Spleen (tissue), 13 donors: Measurements from ENCODE around the gene GPR141. TPM values are rescaled to one million over a fixed set of nuclear protein-coding genes. Genes with fewer than 3 reads are reported as not detected.
A peak's percentile ranks its signal among the peaks of the same experiment; 100 is the strongest.

Source experiments
- DNase-seq: peaks from one replicate; pipeline ENCODE4 v3.0.0-alpha.2; 2020
- H3K27ac ChIP-seq, 8 donors: fragments of 200-600 bp; sonication (generic) in 7 of 8; 1 replicate in 4 of 8; 2 replicates in 4 of 8; pipeline versions ENCODE4 v1.5.0 to v1.8.0; 2016 to 2021; ENCODE audit warnings: inconsistent platforms in 4 of 8, mild to moderate bottlenecking in 4 of 8, moderate library complexity in 1 of 8
- H3K27me3 ChIP-seq, 7 donors: fragments of 200-600 bp; sonication (generic) in 6 of 7; replicated peaks in 1 of 7; 1 replicate in 4 of 7; 2 replicates in 3 of 7; pipeline versions ENCODE4 v1.5.0 to v1.8.0; 2016 to 2021; ENCODE audit warnings: inconsistent platforms in 3 of 7, mild to moderate bottlenecking in 1 of 7
- H3K36me3 ChIP-seq, 6 donors: fragments of 200-600 bp; sonication (generic) in 5 of 6; 1 replicate in 4 of 6; 2 replicates in 2 of 6; pipeline versions ENCODE4 v1.5.0 to v1.8.0; 2016 to 2021; ENCODE audit warnings: inconsistent platforms in 2 of 6
- H3K4me1 ChIP-seq, 6 donors: fragments of 200-600 bp; sonication (generic) in 5 of 6; 1 replicate in 3 of 6; 2 replicates in 3 of 6; pipeline versions ENCODE4 v1.5.0 to v1.8.0; 2016 to 2021; ENCODE audit warnings: inconsistent platforms in 3 of 6
- H3K4me3 ChIP-seq, 8 donors: fragments of 200-600 bp; sonication (generic) in 7 of 8; 1 replicate in 4 of 8; 2 replicates in 4 of 8; pipeline versions ENCODE4 v1.5.0 to v1.8.0; 2016 to 2021; ENCODE audit warnings: inconsistent platforms in 4 of 8, mild to moderate bottlenecking in 4 of 8, moderate library complexity in 2 of 8
- H3K9me3 ChIP-seq, 8 donors: fragments of 200-600 bp; sonication (generic) in 7 of 8; 1 replicate in 4 of 8; 2 replicates in 4 of 8; pipeline versions ENCODE4 v1.5.0 to v1.8.0; 2016 to 2021; ENCODE audit warnings: inconsistent platforms in 4 of 8
- POLR2A ChIP-seq, 3 donors: fragments of 450-650 bp; IDR thresholded peaks; one replicate each; pipeline ENCODE4 v1.5.1; 2017; ENCODE audit warnings: antibody characterized with exemption in 3 of 3, mild to moderate bottlenecking in 1 of 3
- POLR2AphosphoS5 ChIP-seq, 3 donors: sonication (generic); formaldehyde crosslinking; IDR thresholded peaks; one replicate each; pipeline ENCODE4 v1.5.1; 2017; ENCODE audit warnings: antibody characterized with exemption in 3 of 3
- WGBS, 5 donors: extraction: QIAGEN DNeasy Blood & Tissue Kit in 3 of 5; methylation state at CpG; one replicate each; pipeline versions ENCODE4 v1.1.5 to v1.1.7; 2013 to 2018; 5-methylcytosine and 5-hydroxymethylcytosine counted together
- intact Hi-C: fragments of 100-400 bp; cut with DNase I; formaldehyde crosslinking; loops from one replicate; pipeline ENCODE4 v1.15.0; 2023; ENCODE audit warnings: low total_unique reads
- long read RNA-seq, 2 donors: transcript quantifications; one replicate each; lab custom pipeline, GENCODE V29; 2026
- polyA plus RNA-seq, 3 donors: library from polyadenylated mRNA; stranded (reverse); fragments of 200-250 nt; gene quantifications; one replicate each; pipeline ENCODE4 v1.2.1, GENCODE V29; 2013
- total RNA-seq, 7 donors: library from RNA; depleted of rRNA in 3 of 7; stranded (reverse); fragments of >200 nt in 3 of 7; fragmentation: NEBNext Ultra II Directional in 4 of 7; extraction: Animal tissue kit (Norgen Biotek cat#: 25700) in 4 of 7; gene quantifications; one replicate each; pipeline versions ENCODE4 v1.1.0 to v1.2.1, GENCODE V29; 2016 to 2021
- TF ChIP-seq, protein P1 (sequence below), 11 experiments: fragments of 200-600 bp in 7 of 11; fragments of 450-650 bp in 4 of 11; sonication (generic) in 4 of 11; IDR thresholded peaks in 8 of 11; conservative IDR thresholded peaks in 3 of 11; 1 replicate in 7 of 11; 2 replicates in 4 of 11; pipeline versions ENCODE4 v1.4.0 to v1.8.0; 2016 to 2021; ENCODE audit warnings: antibody characterized with exemption in 11 of 11, inconsistent platforms in 4 of 11, mild to moderate bottlenecking in 1 of 11
- donor health status: healthy with polysubstance abuse.
- donor health status: DM: no; HTN: no; CAD: no; lungs with moderate emphysema.
- donor health status: DM: no; HTN: no; CAD: no.
- donor health status: Bipolar disorder and iron deficiency.
- donor health status: healthy.
- donor health status: DM: no; HTN: no; CAD: no.
- donor health status: DM: yes; HTN: yes; CAD: no.

The GPR141 gene, protein sequence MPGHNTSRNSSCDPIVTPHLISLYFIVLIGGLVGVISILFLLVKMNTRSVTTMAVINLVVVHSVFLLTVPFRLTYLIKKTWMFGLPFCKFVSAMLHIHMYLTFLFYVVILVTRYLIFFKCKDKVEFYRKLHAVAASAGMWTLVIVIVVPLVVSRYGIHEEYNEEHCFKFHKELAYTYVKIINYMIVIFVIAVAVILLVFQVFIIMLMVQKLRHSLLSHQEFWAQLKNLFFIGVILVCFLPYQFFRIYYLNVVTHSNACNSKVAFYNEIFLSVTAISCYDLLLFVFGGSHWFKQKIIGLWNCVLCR
- total RNA-seq, result 10 to 100 TPM in 5 of 7 donors, 1 to 10 TPM in 2; 4.6 to 37.4 (median 16.4) TPM
- 1 to 10 TPM in 2 of 3 donors, under 1 TPM in 1; 0.20 to 1.5 (median 1.0) TPM for polyA plus RNA-seq
- long read RNA-seq, donor 1, result 0 reads
- long read RNA-seq, donor 2, result 0 reads

DNA sequence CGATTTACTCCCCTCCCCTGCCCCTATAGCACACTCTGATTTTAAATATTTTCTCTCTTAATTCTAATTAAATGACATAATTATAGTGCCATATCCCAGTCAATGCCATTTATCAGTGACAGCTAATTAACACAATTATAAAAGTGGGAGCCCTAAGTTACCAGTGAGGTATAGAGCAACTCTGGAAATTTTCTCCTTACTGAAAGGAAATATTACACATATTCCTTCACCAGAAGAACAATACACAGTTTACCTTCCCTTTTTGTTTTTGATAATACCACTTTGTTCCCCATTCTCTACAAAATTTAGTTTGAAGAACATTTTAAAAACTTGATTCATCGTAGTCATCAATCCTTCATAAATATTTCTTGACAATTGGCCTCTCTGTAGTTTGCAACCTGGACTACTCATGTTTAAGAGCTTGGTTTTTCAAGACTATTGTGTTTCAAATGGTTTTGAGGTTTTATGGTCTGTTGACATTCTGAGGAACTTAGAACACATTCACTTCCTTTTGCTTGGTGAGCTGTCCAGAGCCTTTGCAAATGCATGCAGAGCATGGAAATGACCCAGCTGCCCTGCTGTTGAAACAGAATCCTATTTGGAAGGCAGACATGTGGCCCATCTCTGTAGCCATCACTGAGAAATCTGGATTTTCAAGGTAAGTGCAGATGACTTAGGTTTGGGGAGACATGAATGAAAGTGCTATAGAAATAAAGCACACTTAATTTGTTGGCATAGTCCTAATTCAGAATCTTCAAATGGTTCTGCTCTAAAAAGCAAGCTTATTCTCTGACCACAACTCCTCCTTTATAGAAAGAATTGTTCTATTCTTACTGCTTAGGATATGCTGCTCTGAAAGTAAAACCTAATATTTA, at the start of gene GPR141:
GPR141 (plus strand) TSS at position 521 of the 875 bp plus-strand sequence. CDS start 56,628 bp downstream, outside the sequence.
- no peaks in the 10 kb centered on the region for H3K36me3 ChIP-seq
- DNase-seq, result no peak

DNA sequence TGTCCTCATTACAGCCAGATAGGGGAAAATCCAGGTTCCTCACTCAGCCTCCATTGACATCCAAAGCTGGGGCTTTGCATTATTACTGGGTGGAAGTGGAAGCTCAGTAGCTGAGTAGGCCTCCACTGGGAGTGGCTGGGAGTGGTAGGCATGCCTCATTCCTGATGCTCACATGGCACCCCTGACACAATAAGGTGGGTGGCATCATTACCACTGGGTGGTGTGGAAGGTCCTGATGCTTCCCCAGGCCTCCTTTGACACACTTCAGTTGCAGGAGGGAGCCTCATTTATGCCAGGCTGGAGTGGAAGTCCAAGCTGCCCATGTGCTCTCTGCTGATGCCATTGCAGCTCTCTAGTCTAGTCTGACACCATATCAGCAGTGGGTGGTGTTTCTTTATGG, 48.2 kb upstream of the GPR141 start:
- Histone ChIP-seq H3K36me3 (no peaks in the 10 kb centered on the region), H3K9me3 (peaks cover 0 to 41% (median 33%) of the 10 kb centered on the region in 8 donors), H3K27me3 (no peaks in the 10 kb centered on the region), H3K4me3 (no peak overlapping the region), H3K4me1 (no peaks in the 10 kb centered on the region), H3K27ac (no peak overlapping the region)
- intact Hi-C loops, result no loop called here
- DNase-seq, result no peak
- no peak for TF ChIP-seq POLR2AphosphoS5 (IDR thresholded peaks at IDR 0.05)
- no peak for TF ChIP-seq POLR2A (IDR thresholded peaks at IDR 0.05)

More for the DNA sequence above, at the start of gene GPR141:
- TF ChIP-seq POLR2AphosphoS5 (IDR thresholded peaks at IDR 0.05) (no peak), POLR2A (IDR thresholded peaks at IDR 0.05) (no peak)
- TF ChIP-seq, protein P1, sequence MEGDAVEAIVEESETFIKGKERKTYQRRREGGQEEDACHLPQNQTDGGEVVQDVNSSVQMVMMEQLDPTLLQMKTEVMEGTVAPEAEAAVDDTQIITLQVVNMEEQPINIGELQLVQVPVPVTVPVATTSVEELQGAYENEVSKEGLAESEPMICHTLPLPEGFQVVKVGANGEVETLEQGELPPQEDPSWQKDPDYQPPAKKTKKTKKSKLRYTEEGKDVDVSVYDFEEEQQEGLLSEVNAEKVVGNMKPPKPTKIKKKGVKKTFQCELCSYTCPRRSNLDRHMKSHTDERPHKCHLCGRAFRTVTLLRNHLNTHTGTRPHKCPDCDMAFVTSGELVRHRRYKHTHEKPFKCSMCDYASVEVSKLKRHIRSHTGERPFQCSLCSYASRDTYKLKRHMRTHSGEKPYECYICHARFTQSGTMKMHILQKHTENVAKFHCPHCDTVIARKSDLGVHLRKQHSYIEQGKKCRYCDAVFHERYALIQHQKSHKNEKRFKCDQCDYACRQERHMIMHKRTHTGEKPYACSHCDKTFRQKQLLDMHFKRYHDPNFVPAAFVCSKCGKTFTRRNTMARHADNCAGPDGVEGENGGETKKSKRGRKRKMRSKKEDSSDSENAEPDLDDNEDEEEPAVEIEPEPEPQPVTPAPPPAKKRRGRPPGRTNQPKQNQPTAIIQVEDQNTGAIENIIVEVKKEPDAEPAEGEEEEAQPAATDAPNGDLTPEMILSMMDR (IDR thresholded peaks at IDR 0.05 in 8 of 11, conservative IDR thresholded peaks at IDR 0.05 in 3 of 11), result no peak
- Histone ChIP-seq H3K9me3 (no peaks in the 10 kb centered on the region), H3K27ac (peak within 1 kb of the TSS in 7 of 8 donors; percentile 52 to 86 (median 71)), H3K4me1 (peaks cover 7 to 67% (median 37%) of the 10 kb centered on the region in 6 donors), H3K27me3 (peaks cover 0 to 58% (median 0%) of the 10 kb centered on the region in 7 donors), H3K4me3 (peak within 1 kb of the TSS in 5 of 8 donors; percentile 10 to 42 (median 22))
- intact Hi-C loops, result no loop called here
- WGBS, 5 donors, result 22 to 41% (median 36%) methylated on average over 2 of the region's 2 CpGs

DNA sequence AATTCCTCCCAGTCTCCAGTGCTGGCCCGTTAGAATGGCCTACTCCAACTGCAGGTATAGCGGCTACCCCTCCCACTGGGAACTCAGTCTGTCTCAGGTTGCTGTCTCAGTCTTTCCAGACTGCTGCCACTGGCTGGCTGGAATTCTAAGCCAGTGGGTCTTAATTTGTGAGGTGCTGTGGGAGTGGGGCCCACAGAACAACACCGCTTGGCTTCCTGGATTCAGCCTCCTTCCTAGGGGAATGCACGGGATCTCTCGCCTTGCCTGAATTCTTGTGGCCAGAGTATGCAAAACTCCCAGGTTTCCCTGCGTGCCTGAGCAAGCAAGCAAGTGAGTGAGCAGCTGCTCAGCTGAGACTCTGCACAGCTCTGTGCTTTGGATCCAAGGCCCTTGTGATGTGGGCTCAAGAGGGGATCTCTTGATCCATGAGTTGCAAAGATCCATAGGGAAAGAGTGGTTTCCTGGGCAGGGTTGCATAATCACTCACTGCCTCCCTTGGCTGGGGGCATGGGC, 41.5 kb upstream of the GPR141 start:
- no peaks in the 10 kb centered on the region for H3K36me3 ChIP-seq
- H3K9me3 ChIP-seq, result peaks cover 0 to 12% (median 6%) of the 10 kb centered on the region in 8 donors
- intact Hi-C loops, result no loop called here
- H3K27ac ChIP-seq, result no peak overlapping the region
- no peaks in the 10 kb centered on the region for H3K27me3 ChIP-seq
- TF ChIP-seq POLR2AphosphoS5 (IDR thresholded peaks at IDR 0.05), result no peak
- TF ChIP-seq, protein P1 (IDR thresholded peaks at IDR 0.05 in 8 of 11, conservative IDR thresholded peaks at IDR 0.05 in 3 of 11), result no peak
- H3K4me1 ChIP-seq, result peaks cover 0 to 20% (median 10%) of the 10 kb centered on the region in 6 donors
- 87 to 92% (median 90%) methylated on average over 6 of the region's 6 CpGs for WGBS, 5 donors
- no peak overlapping the region for H3K4me3 ChIP-seq
- no peak for DNase-seq

DNA sequence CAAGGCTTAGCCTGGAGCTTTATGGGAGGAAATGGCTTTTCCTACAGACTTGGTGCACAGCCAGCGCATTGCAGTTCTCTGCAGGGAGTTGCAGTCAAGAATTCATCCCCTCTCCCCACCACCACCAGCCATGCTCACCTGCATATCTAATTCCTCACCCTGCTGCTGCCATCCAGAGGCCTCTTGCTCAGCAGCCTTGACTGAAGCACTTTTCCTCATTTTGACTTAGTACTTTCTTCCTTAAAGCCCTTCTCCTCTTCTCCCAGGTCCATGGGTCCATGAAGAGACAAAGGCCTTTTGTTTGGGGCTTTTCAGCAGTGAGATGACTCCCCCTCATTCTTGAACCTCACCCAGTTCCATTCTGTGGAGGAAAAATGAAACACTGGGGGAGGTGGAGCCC, 39.7 kb upstream of the GPR141 start:
- DNase-seq, result no peak
- 63 to 88% (median 84%) methylated on average over 1 of the region's 1 CpG for WGBS, 5 donors
- intact Hi-C loops, result no loop called here
- Histone ChIP-seq H3K9me3 (peaks cover 0 to 3% (median 0%) of the 10 kb centered on the region in 8 donors), H3K36me3 (no peaks in the 10 kb centered on the region), H3K4me3 (no peak overlapping the region), H3K27ac (peak overlapping the region in 1 of 8 donors; percentile 41), H3K4me1 (peaks cover 0 to 20% (median 10%) of the 10 kb centered on the region in 6 donors), H3K27me3 (no peaks in the 10 kb centered on the region)
- TF ChIP-seq POLR2A (IDR thresholded peaks at IDR 0.05) (no peak), POLR2AphosphoS5 (IDR thresholded peaks at IDR 0.05) (no peak)
- TF ChIP-seq, protein P1 (IDR thresholded peaks at IDR 0.05 in 8 of 11, conservative IDR thresholded peaks at IDR 0.05 in 3 of 11), result no peak
